Measurements from ENCODE around the gene DMAP1. TPM values are rescaled to one million over a fixed set of nuclear protein-coding genes. Genes with fewer than 3 reads are reported as not detected.

Gene DMAP1
- polyA plus RNA-seq, 3 donors, result 52.6 to 57.5 (median 53.2) TPM

GRCh38 chr1:44227211-44227610 is 13.9 kb downstream of the DMAP1 start:
- no peak for DNase-seq (ENCODE audit: low read depth in 3 of 3, low spot score in 2 of 3)

DNA sequence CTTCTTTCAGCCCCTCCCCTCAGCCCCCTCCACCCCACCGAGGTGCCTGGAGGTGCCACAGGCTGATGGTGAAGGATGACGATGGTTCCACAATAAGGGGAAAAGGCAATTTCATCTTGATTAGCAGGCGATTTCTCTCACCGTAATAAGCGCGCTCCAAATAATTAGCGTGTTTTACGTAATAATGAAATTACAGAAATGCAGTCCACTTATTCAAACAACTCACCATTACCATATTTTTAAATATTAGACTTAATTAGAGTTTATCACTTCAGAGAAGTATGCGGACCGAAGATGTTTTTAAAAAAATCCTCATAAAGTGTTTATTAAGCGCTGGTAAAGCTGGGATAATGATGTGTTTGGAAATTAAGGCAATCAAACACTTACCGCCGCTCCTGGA is 14.9 kb downstream of the DMAP1 start:
- no peak for DNase-seq (ENCODE audit: low read depth in 3 of 3, low spot score in 2 of 3)

GRCh38 chr1:44229435-44230167 is 16.3 kb downstream of the DMAP1 start:
- no peak for DNase-seq (ENCODE audit: low read depth in 3 of 3, low spot score in 2 of 3)

DNA sequence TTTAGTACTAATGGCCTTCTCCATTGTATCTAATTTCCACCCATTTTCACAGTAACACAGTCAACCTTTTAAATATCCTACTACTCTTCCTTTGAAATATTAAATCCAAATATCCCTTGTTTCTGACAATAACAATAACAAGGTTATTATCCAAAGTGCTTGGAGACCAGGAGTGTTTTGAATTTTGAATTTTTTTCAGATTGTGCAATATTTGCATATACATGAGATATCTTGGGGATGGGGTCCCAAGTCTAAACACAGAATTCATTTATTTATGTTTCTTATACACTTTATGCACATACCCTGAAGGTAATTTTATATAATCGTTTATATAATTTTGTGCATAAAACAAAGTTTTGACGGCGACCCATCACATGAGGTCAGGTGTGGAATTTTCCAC is 17.5 kb downstream of the DMAP1 start:
- no peak for DNase-seq (ENCODE audit: low read depth in 3 of 3, low spot score in 2 of 3)

GRCh38 chr1:44233593-44233992 is 20.3 kb downstream of the DMAP1 start:
- DNase-seq (ENCODE audit: low read depth in 3 of 3, low spot score in 2 of 3), result no peak

DNA sequence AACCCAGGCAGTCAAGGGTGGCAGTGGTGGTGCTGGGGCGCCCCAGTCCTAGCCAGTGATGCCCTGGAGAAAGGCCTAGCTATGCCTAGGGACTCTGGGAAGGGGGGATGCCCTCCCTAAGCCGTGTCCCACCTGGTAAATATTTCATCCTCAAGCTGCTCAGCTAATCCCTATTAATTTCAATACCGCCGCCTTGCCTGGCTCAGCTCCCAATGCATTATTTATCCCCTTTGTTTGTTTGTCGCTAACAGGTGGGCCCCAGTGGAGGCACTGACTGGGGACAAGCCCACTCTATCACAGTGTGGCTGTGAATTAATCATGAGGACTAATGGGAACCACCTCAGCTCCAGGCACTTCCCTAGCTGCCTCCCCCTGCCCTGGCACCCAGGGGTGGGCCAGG is 22.5 kb downstream of the DMAP1 start:
- no peak for DNase-seq (ENCODE audit: low read depth in 3 of 3, low spot score in 2 of 3)

GRCh38 chr1:44236490-44237272 is 23.4 kb downstream of the DMAP1 start:
- no peak for DNase-seq (ENCODE audit: low read depth in 3 of 3, low spot score in 2 of 3)

DNA sequence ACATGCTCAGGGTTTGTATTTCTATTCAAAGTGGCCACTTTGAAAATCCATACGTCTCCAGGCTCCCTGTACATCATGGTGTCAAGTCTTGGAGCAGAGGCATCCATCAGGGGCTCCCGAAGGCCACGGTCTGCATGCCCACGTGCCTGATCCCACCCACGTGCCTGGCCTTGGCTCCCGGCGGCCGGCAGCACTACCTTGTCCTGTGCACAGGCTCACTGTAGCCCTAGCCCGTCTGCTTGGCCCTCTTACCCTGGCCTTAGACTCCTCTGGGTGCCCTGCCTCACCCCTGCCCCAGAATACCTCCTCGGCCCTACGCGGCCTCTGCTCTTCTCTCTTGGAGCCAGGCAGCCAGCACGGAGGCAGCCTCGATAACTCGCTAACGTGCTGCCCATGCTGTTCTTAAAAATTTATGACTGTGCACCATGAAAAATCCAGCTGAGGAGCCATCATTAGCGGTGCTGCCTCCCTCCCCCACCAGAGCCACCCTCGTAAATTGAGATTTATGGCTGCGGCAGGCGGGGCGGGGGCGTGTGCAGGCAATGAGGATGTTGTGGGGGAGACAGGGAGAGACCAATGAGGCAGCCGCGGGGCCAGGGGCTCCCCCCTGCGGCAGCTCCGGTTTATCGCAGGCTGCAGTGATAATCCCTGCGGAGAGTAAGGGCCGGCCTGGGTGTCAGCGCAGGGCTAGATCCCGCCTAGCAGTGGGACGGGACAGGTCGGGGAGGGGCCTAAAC is 24.6 kb downstream of the DMAP1 start:
- DNase-seq (ENCODE audit: low read depth in 3 of 3, low spot score in 2 of 3), result peak; percentile 65 to 87 (median 70)

GRCh38 chr1:44238660-44239059 is 25.4 kb downstream of the DMAP1 start:
- DNase-seq (ENCODE audit: low read depth in 3 of 3, low spot score in 2 of 3), result no peak

DNA sequence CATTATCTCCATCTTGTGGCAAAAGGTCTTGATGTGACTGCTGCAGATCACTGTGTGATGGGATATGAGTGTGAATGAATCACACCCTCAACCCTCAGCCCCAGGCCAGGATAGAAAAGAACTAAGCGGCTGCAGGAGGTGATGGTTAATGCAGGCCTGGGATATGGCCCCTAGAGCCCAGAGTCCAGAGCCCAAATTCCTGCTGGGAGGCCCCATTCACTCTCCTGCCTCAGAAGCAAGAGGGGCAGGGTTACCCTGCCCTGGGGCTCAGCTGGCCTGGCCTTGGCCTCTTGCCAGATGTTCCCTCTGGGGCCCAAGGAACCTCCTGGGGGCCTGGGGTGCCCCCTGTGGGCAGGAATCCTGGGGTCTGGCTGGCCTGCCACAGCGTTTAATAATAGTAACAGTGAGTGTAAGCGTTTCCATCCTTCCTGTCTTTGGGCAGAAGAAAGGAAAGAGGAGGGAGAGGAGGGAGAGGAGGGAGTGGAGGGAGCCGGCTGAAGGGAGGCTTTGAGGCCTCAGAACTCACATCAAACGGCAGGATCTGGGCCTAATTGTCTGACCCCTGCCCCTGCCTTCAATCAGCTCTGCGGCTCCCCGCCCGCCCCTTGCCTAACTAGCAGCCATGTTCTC is 26.2 kb downstream of the DMAP1 start:
- peak in 2 of 3 donors; percentile 23 to 25 for DNase-seq (ENCODE audit: low read depth in 3 of 3, low spot score in 2 of 3)

GRCh38 chr1:44239961-44240371 is 26.7 kb downstream of the DMAP1 start:
- no peak for DNase-seq (ENCODE audit: low read depth in 3 of 3, low spot score in 2 of 3)

GRCh38 chr1:44240802-44241671 is 27.8 kb downstream of the DMAP1 start:
- DNase-seq (ENCODE audit: low read depth in 3 of 3, low spot score in 2 of 3), result no peak

DNA sequence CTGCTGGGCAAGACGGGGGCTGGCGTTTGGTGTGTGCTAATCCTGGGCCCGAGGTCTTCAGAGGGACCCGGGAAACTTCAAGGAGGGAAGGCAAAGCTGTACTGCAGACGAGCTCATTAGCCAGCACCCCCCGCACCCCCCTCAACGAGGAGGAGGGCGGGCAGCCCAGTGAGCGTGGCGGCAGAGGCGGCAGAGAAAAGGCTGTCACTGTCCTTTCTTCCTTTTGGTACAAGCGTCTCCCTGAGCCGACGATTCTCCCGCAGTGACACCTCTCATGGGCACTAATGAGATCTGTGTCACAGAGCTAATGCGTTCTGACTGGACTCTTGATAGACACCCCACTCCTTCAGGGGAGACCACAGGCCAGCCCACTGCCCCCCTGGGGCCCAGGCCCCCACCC is 29.5 kb downstream of the DMAP1 start:
- DNase-seq (ENCODE audit: low read depth in 3 of 3, low spot score in 2 of 3), result no peak

- no peak for DNase-seq (ENCODE audit: low read depth in 3 of 3, low spot score in 2 of 3)
Observed at GRCh38 chr1:44243782-44244495, 30.7 kb downstream of the DMAP1 start.

- peak in 2 of 3 donors; percentile 30 to 31 for DNase-seq (ENCODE audit: low read depth in 3 of 3, low spot score in 2 of 3)
Observed at GRCh38 chr1:44244986-44245385, 31.7 kb downstream of the DMAP1 start.

DNA sequence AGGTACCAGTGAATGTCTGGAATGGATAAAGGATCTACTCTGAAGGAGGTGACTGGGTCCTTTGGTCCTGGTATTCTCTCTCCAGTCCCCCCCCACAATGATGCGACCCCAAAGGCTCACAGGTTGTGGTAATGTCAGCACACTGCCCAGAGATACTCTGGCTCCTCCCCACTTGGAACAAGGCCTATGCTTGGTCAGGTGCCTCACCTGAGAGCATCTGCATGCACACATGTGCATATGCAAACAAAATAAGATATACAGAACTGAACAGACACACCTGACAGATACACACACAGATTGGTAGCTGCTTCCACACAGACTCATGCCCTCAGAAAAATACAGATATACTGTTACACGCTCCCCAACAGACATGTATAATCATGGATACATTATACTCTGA is 33.5 kb downstream of the DMAP1 start:
- DNase-seq (ENCODE audit: low read depth in 3 of 3, low spot score in 2 of 3), result no peak

- DNase-seq (ENCODE audit: low read depth in 3 of 3, low spot score in 2 of 3), result no peak
Observed at GRCh38 chr1:44249543-44249942, 36.3 kb downstream of the DMAP1 start.

DNA sequence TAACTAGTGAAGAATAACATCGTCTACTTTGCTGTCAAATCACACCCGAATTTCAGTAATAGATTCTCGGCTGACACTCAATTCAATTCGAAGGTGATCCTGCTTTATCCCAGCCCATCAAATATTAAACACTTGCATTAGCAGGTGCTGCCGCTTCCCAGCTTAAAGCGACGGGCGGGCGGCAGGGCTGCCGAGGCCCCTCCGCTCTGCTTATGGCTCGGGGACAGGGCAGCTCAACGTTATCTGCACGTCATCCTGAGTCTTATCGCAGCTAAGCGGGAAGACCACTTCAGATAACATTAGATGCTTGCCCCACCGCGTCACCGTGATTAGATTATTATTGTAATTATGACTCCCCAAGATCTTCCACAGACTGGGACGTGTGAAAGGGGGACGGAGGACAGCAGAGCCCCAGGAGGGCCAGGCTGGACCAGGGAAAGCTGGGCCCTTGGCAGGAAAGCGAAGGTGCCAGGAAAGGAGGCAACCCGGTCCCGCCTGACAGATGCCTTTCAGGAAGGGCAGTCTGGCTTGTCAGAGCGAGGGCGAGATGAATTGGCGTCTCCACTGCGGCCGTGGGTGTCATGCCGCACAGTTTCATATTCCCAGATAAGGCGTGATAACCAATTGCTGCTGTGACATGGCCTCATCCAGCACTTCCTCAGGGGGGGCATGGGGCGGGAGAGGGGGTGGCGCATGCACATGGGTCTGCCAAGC is 37.0 kb downstream of the DMAP1 start:
- DNase-seq (ENCODE audit: low read depth in 3 of 3, low spot score in 2 of 3), result no peak

DNA sequence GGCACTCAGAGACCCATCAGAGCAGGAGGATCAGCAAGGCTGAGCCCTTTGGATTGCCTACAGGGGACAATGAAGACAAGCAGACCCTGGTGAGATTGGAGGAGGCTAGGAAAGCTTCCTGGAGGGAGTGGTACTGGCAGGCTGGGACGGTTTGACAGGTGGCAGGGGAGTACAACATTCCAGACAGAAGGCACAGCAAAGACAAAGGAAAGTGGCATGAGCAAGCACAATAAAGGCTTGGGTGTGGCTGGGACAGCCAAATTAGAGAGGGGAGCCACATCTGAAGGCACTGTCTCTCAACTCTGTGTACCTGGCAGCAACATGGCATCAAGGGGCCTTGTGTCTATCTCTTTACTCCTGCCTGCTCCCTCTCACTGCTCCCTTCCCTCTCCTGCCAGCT is 38.2 kb downstream of the DMAP1 start:
- no peak for DNase-seq (ENCODE audit: low read depth in 3 of 3, low spot score in 2 of 3)
